ENCODE measurements around the gene JARID2.

JARID2 gene

GRCh38 chr6:15366003-15366535, 120.2 kb downstream of the JARID2 start:
- ChIA-PET CTCF (no interaction called here), POLR2A (no interaction called here)
- no peaks in the 10 kb centered on the region for H3K9me3 ChIP-seq (ENCODE audit: control extremely low read depth in 1 of 5, control insufficient read depth in 4 of 5, insufficient read depth in 2 of 5, low read depth in 1 of 5, low read length in 4 of 5)
- H3K27ac ChIP-seq (ENCODE audit: insufficient read depth in 1 of 2, low read depth in 1 of 2, low read length in 2 of 2, poor library complexity in 1 of 2, severe bottlenecking in 2 of 2), result peak overlapping the region; percentile 9 to 63
- no peaks in the 10 kb centered on the region for H3K27me3 ChIP-seq (replicated peaks in 2 of 5; ENCODE audit: control insufficient read depth in 4 of 5, insufficient read depth in 5 of 5, low read length in 4 of 5)
- H3K4me3 ChIP-seq (ENCODE audit: control insufficient read depth in 1 of 7, extremely low read depth in 1 of 7, insufficient read depth in 4 of 7, low read depth in 2 of 7, low read length in 6 of 7), result peak overlapping the region in 2 of 7 experiments; percentile 51 to 53
- DNase-seq, result no peak
- H3K4me1 ChIP-seq (ENCODE audit: control extremely low read depth in 1 of 4, control insufficient read depth in 4 of 4, insufficient read depth in 4 of 4, low read length in 3 of 4), result peaks cover 31 to 90% (median 79%) of the 10 kb centered on the region in 4 experiments
- H3K36me3 ChIP-seq (ENCODE audit: control insufficient read depth in 4 of 4, insufficient read depth in 4 of 4, low read length in 3 of 4), result peaks cover 0 to 11% (median 0%) of the 10 kb centered on the region in 4 experiments
- WGBS (ENCODE audit: insufficient coverage), result 46% methylated on average over 2 of the region's 6 CpGs

- WGBS (ENCODE audit: insufficient coverage), result no CpG with 5 or more reads among the region's 2 CpGs
- ChIA-PET CTCF (no interaction called here), POLR2A (no interaction called here)
- no peak for DNase-seq
- H3K27me3 ChIP-seq (replicated peaks in 2 of 5; ENCODE audit: control insufficient read depth in 4 of 5, insufficient read depth in 5 of 5, low read length in 4 of 5), result no peaks in the 10 kb centered on the region
- no peaks in the 10 kb centered on the region for H3K9me3 ChIP-seq (ENCODE audit: control extremely low read depth in 1 of 5, control insufficient read depth in 4 of 5, insufficient read depth in 2 of 5, low read depth in 1 of 5, low read length in 4 of 5)
- peak overlapping the region in 1 of 2 experiments; percentile 37 for H3K27ac ChIP-seq (ENCODE audit: insufficient read depth in 1 of 2, low read depth in 1 of 2, low read length in 2 of 2, poor library complexity in 1 of 2, severe bottlenecking in 2 of 2)
- H3K4me1 ChIP-seq (ENCODE audit: control extremely low read depth in 1 of 4, control insufficient read depth in 4 of 4, insufficient read depth in 4 of 4, low read length in 3 of 4), result peaks cover 33 to 88% (median 84%) of the 10 kb centered on the region in 4 experiments
- no peak overlapping the region for H3K4me3 ChIP-seq (ENCODE audit: control insufficient read depth in 1 of 7, extremely low read depth in 1 of 7, insufficient read depth in 4 of 7, low read depth in 2 of 7, low read length in 6 of 7)
- peaks cover 0 to 10% (median 0%) of the 10 kb centered on the region in 4 experiments for H3K36me3 ChIP-seq (ENCODE audit: control insufficient read depth in 4 of 4, insufficient read depth in 4 of 4, low read length in 3 of 4)
These were observed 121.0 kb downstream of the JARID2 start for GRCh38 chr6:15366879-15367278.

- H3K36me3 ChIP-seq (ENCODE audit: control insufficient read depth in 4 of 4, insufficient read depth in 4 of 4, low read length in 3 of 4), result peaks cover 0 to 12% (median 0%) of the 10 kb centered on the region in 4 experiments
- DNase-seq, result peak in 2 of 3 donors; percentile 74 to 80
- no peaks in the 10 kb centered on the region for H3K9me3 ChIP-seq (ENCODE audit: control extremely low read depth in 1 of 5, control insufficient read depth in 4 of 5, insufficient read depth in 2 of 5, low read depth in 1 of 5, low read length in 4 of 5)
- H3K27ac ChIP-seq (ENCODE audit: insufficient read depth in 1 of 2, low read depth in 1 of 2, low read length in 2 of 2, poor library complexity in 1 of 2, severe bottlenecking in 2 of 2), result no peak overlapping the region
- no peaks in the 10 kb centered on the region for H3K27me3 ChIP-seq (replicated peaks in 2 of 5; ENCODE audit: control insufficient read depth in 4 of 5, insufficient read depth in 5 of 5, low read length in 4 of 5)
- H3K4me1 ChIP-seq (ENCODE audit: control extremely low read depth in 1 of 4, control insufficient read depth in 4 of 4, insufficient read depth in 4 of 4, low read length in 3 of 4), result peaks cover 33 to 79% (median 75%) of the 10 kb centered on the region in 4 experiments
- ChIA-PET CTCF (interaction anchor here (0.9 to 1.1 kb wide), 2 partner anchors 12 to 22 kb away, joined by 3 to 4 read pairs; no protein-coding TSS in a partner anchor), POLR2A (no interaction called here)
- H3K4me3 ChIP-seq (ENCODE audit: control insufficient read depth in 1 of 7, extremely low read depth in 1 of 7, insufficient read depth in 4 of 7, low read depth in 2 of 7, low read length in 6 of 7), result no peak overlapping the region
These were observed 122.3 kb downstream of the JARID2 start for GRCh38 chr6:15368186-15368585.

- Histone ChIP-seq H3K9me3 (ENCODE audit: control extremely low read depth in 1 of 5, control insufficient read depth in 4 of 5, insufficient read depth in 2 of 5, low read depth in 1 of 5, low read length in 4 of 5) (no peaks in the 10 kb centered on the region), H3K4me1 (ENCODE audit: control extremely low read depth in 1 of 4, control insufficient read depth in 4 of 4, insufficient read depth in 4 of 4, low read length in 3 of 4) (peaks cover 33 to 77% (median 69%) of the 10 kb centered on the region in 4 experiments), H3K27me3 (replicated peaks in 2 of 5; ENCODE audit: control insufficient read depth in 4 of 5, insufficient read depth in 5 of 5, low read length in 4 of 5) (no peaks in the 10 kb centered on the region), H3K27ac (ENCODE audit: insufficient read depth in 1 of 2, low read depth in 1 of 2, low read length in 2 of 2, poor library complexity in 1 of 2, severe bottlenecking in 2 of 2) (no peak overlapping the region), H3K36me3 (ENCODE audit: control insufficient read depth in 4 of 4, insufficient read depth in 4 of 4, low read length in 3 of 4) (peaks cover 0 to 12% (median under 1%) of the 10 kb centered on the region in 4 experiments), H3K4me3 (ENCODE audit: control insufficient read depth in 1 of 7, extremely low read depth in 1 of 7, insufficient read depth in 4 of 7, low read depth in 2 of 7, low read length in 6 of 7) (no peak overlapping the region)
- 58% methylated on average over 4 of the region's 5 CpGs for WGBS (ENCODE audit: insufficient coverage)
- ChIA-PET CTCF (interaction anchor here (0.6 to 1.7 kb wide), 6 partner anchors 11 to 71 kb away, joined by 3 to 7 read pairs (median 4); no protein-coding TSS in a partner anchor), POLR2A (interaction anchor here (0.5 kb wide), 1 partner anchor 86 kb away, joined by 3 read pairs; no protein-coding TSS in a partner anchor)
- no peak for DNase-seq
These were observed 123.0 kb downstream of the JARID2 start for GRCh38 chr6:15368873-15369272.

- no peak overlapping the region for H3K4me3 ChIP-seq (ENCODE audit: control insufficient read depth in 1 of 7, extremely low read depth in 1 of 7, insufficient read depth in 4 of 7, low read depth in 2 of 7, low read length in 6 of 7)
- no peak overlapping the region for H3K27ac ChIP-seq (ENCODE audit: insufficient read depth in 1 of 2, low read depth in 1 of 2, low read length in 2 of 2, poor library complexity in 1 of 2, severe bottlenecking in 2 of 2)
- CTCF ChIA-PET, result interaction anchor here (0.9 to 1.7 kb wide), 5 partner anchors 10 to 70 kb away, joined by 3 to 7 read pairs (median 3); no protein-coding TSS in a partner anchor
- H3K27me3 ChIP-seq (replicated peaks in 2 of 5; ENCODE audit: control insufficient read depth in 4 of 5, insufficient read depth in 5 of 5, low read length in 4 of 5), result no peaks in the 10 kb centered on the region
- 76% methylated on average over 4 of the region's 4 CpGs for WGBS (ENCODE audit: insufficient coverage)
- peaks cover 2 to 20% (median 6%) of the 10 kb centered on the region in 4 experiments for H3K36me3 ChIP-seq (ENCODE audit: control insufficient read depth in 4 of 4, insufficient read depth in 4 of 4, low read length in 3 of 4)
- H3K4me1 ChIP-seq (ENCODE audit: control extremely low read depth in 1 of 4, control insufficient read depth in 4 of 4, insufficient read depth in 4 of 4, low read length in 3 of 4), result peaks cover 26 to 76% (median 67%) of the 10 kb centered on the region in 4 experiments
- no peaks in the 10 kb centered on the region for H3K9me3 ChIP-seq (ENCODE audit: control extremely low read depth in 1 of 5, control insufficient read depth in 4 of 5, insufficient read depth in 2 of 5, low read depth in 1 of 5, low read length in 4 of 5)
- no peak for DNase-seq
- POLR2A ChIA-PET, result no interaction called here
These were observed 124.0 kb downstream of the JARID2 start for GRCh38 chr6:15369838-15370237.

GRCh38 chr6:15370733-15371671, 125.1 kb downstream of the JARID2 start:
- H3K27ac ChIP-seq (ENCODE audit: insufficient read depth in 1 of 2, low read depth in 1 of 2, low read length in 2 of 2, poor library complexity in 1 of 2, severe bottlenecking in 2 of 2), result no peak overlapping the region
- whole genome bisulfite sequencing (ENCODE audit: insufficient coverage), result 20% methylated on average over 1 of the region's 4 CpGs
- H3K36me3 ChIP-seq (ENCODE audit: control insufficient read depth in 4 of 4, insufficient read depth in 4 of 4, low read length in 3 of 4), result peaks cover 2 to 32% (median 9%) of the 10 kb centered on the region in 4 experiments
- H3K4me3 ChIP-seq (ENCODE audit: control insufficient read depth in 1 of 7, extremely low read depth in 1 of 7, insufficient read depth in 4 of 7, low read depth in 2 of 7, low read length in 6 of 7), result no peak overlapping the region
- no peak for DNase-seq
- peaks cover 17 to 65% (median 58%) of the 10 kb centered on the region in 4 experiments for H3K4me1 ChIP-seq (ENCODE audit: control extremely low read depth in 1 of 4, control insufficient read depth in 4 of 4, insufficient read depth in 4 of 4, low read length in 3 of 4)
- POLR2A ChIA-PET, result no interaction called here
- CTCF ChIA-PET, result interaction anchor here (0.6 to 1.2 kb wide), 4 partner anchors 12 to 51 kb away, joined by 3 read pairs; no protein-coding TSS in a partner anchor
- H3K27me3 ChIP-seq (replicated peaks in 2 of 5; ENCODE audit: control insufficient read depth in 4 of 5, insufficient read depth in 5 of 5, low read length in 4 of 5), result no peaks in the 10 kb centered on the region
- H3K9me3 ChIP-seq (ENCODE audit: control extremely low read depth in 1 of 5, control insufficient read depth in 4 of 5, insufficient read depth in 2 of 5, low read depth in 1 of 5, low read length in 4 of 5), result no peaks in the 10 kb centered on the region

Measured in common myeloid progenitor, CD34-positive (primary cell).